K562 (cell line): ENCODE measurements around the gene DDRGK1. TPM values are rescaled to one million over a fixed set of nuclear protein-coding genes. Genes with fewer than 3 reads are reported as not detected.

Experiments
- ATAC-seq: fragments of 200-7000 bp; cut with Tn5 transposase; 3 replicates; pipeline ENCODE4 v1.9.1; 2020; ENCODE audit warnings: moderate library complexity
- BruUV-seq: library from RNA; stranded (reverse); fragments of 400-500 nt; replicated peaks from 2 replicates; lab custom pipeline; 2021; lab: Mats Ljungman, UMichigan
- CTCF ChIA-PET: fragments of 300-600 bp; formaldehyde crosslinking; extraction: SDS; loops from one replicate; lab custom pipeline; 2021; ENCODE audit warnings: low intra/inter-chr PET ratio; lab: Yijun Ruan, JAX
- POLR2A ChIA-PET: fragments of 300-600, 350-650 bp; sonication (Branson Sonifier 250); formaldehyde crosslinking; extraction: SDS; loops from one replicate; lab custom pipeline; 2021; ENCODE audit warnings: antibody characterized with exemption, inconsistent platforms; lab: Yijun Ruan, JAX
- DNase-seq, 4 experiments: peaks; one replicate each; pipeline versions ENCODE4 v3.0.0 to v3.0.0-alpha.2; 2011 to 2018; ENCODE audit warnings: low spot score in 3 of 4, mixed read lengths in 3 of 4; ENCODE audit errors: extremely low read depth in 1 of 4
- FAIRE-seq: peaks from 2 replicates; lab custom pipeline; 2011; peaks lifted over from hg19 to GRCh38; lab: Jason Lieb, UNC
- H2AFZ ChIP-seq: 2 replicates; pipeline ENCODE4 v1.6.0; 2011; ENCODE audit warnings: low read depth, low read length, control low read depth, inconsistent platforms
- H3K27ac ChIP-seq: fragments of 200-600 bp; 3 replicates; pipeline ENCODE4 v1.8.0; 2011; ENCODE audit warnings: low read depth, mild to moderate bottlenecking, control low read depth, inconsistent platforms, low read length, moderate library complexity, mixed read lengths; ENCODE audit errors: extremely low read depth
- H3K27me3 ChIP-seq, 2 experiments: fragments of 300-600 bp in 1 of 2; 2 replicates in 1 of 2; 3 replicates in 1 of 2; pipeline versions ENCODE4 v1.6.0 to v1.8.0; 2011; ENCODE audit warnings: inconsistent platforms in 2 of 2, low read length in 2 of 2, mild to moderate bottlenecking in 1 of 2, mixed read lengths in 1 of 2, moderate library complexity in 1 of 2; ENCODE audit not compliant: control insufficient read depth in 2 of 2, insufficient read depth in 2 of 2
- H3K36me3 ChIP-seq: fragments of 300-600 bp; 3 replicates; pipeline ENCODE4 v1.8.0; 2011; ENCODE audit warnings: mild to moderate bottlenecking, low read length, inconsistent platforms; ENCODE audit not compliant: control insufficient read depth, insufficient read depth
- H3K4me1 ChIP-seq, 2 experiments: fragments of 200-600 bp in 1 of 2; replicated peaks in 1 of 2; 2 replicates in 1 of 2; 3 replicates in 1 of 2; pipeline versions ENCODE4 v1.5.1 to v1.8.0; 2011; ENCODE audit warnings: inconsistent platforms in 2 of 2, low read length in 2 of 2, mild to moderate bottlenecking in 1 of 2, mixed read lengths in 1 of 2, moderate library complexity in 1 of 2; ENCODE audit not compliant: control insufficient read depth in 2 of 2, insufficient read depth in 2 of 2
- H3K4me2 ChIP-seq: 2 replicates; pipeline ENCODE4 v1.6.1; 2011; ENCODE audit warnings: low read length, control low read depth, inconsistent platforms, mixed read lengths; ENCODE audit not compliant: insufficient read depth
- H3K4me3 ChIP-seq: fragments of 200-600 bp; sonication (generic), shearing (Covaris generic); 2 replicates; pipeline ENCODE4 v1.5.1; 2016; ENCODE audit warnings: control low read depth, inconsistent platforms
- H3K79me2 ChIP-seq: fragments of 200-600 bp; 3 replicates; pipeline ENCODE4 v1.8.0; 2011; ENCODE audit warnings: low read length, inconsistent platforms; ENCODE audit not compliant: control insufficient read depth, insufficient read depth
- H3K9ac ChIP-seq, 2 experiments: 2 replicates each; pipeline versions ENCODE4 v1.6.0 to v1.6.1; 2011; ENCODE audit warnings: low read depth in 2 of 2, low read length in 2 of 2, control low read depth in 1 of 2, inconsistent platforms in 1 of 2, mild to moderate bottlenecking in 1 of 2, mixed read lengths in 1 of 2; ENCODE audit not compliant: insufficient read depth in 1 of 2
- H3K9me1 ChIP-seq: one replicate; pipeline ENCODE4 v1.6.0; 2011; ENCODE audit warnings: inconsistent platforms, mild to moderate bottlenecking, low read length, moderate library complexity; ENCODE audit not compliant: control insufficient read depth, insufficient read depth
- H3K9me3 ChIP-seq: replicated peaks from 2 replicates; pipeline ENCODE4 v1.5.1; 2011; ENCODE audit warnings: low read depth, low read length, inconsistent platforms; ENCODE audit not compliant: control insufficient read depth, insufficient read depth
- H4K20me1 ChIP-seq: replicated peaks from 2 replicates; pipeline ENCODE4 v1.6.1; 2011; ENCODE audit warnings: low read length, inconsistent platforms, mixed read lengths; ENCODE audit not compliant: control insufficient read depth, insufficient read depth
- FOXO4 ChIP-seq: fragments of 450-650 bp; formaldehyde crosslinking; IDR thresholded peaks from 2 replicates; pipeline ENCODE4 v1.4.0; 2020; ENCODE audit warnings: mild to moderate bottlenecking, moderate library complexity
- GTF2B ChIP-seq: IDR thresholded peaks from 2 replicates; pipeline ENCODE4 v1.6.1; 2011; ENCODE audit not compliant: insufficient read length; ENCODE audit errors: extremely low read depth
- HNRNPUL1 ChIP-seq: fragments of 200-400 bp; formaldehyde crosslinking; IDR thresholded peaks from 2 replicates; pipeline ENCODE4 v1.6.1; 2017; ENCODE audit warnings: low read length
- MITF ChIP-seq: IDR thresholded peaks from 2 replicates; pipeline ENCODE4 v1.6.1; 2014; ENCODE audit warnings: antibody characterized with exemption
- RAD51 ChIP-seq: fragments of 450-650 bp; IDR thresholded peaks from 2 replicates; pipeline ENCODE4 v1.7.1; 2016; ENCODE audit warnings: low read depth, mild to moderate bottlenecking, borderline replicate concordance
- RBM15 ChIP-seq: fragments of 200-400 bp; formaldehyde crosslinking; IDR thresholded peaks from 2 replicates; pipeline ENCODE4 v1.6.1; 2018; ENCODE audit warnings: mild to moderate bottlenecking, low read length, moderate library complexity; ENCODE audit not compliant: insufficient read depth
- RBM22 ChIP-seq: fragments of 200-400 bp; formaldehyde crosslinking; IDR thresholded peaks from 2 replicates; pipeline ENCODE4 v1.6.1; 2018; ENCODE audit warnings: low read length, low read depth; ENCODE audit not compliant: poor library complexity, severe bottlenecking
- SMARCA4 ChIP-seq: fragments of 450-650 bp; IDR thresholded peaks from 2 replicates; pipeline ENCODE4 v1.6.1; 2016
- TCFL5 ChIP-seq: fragments of 250-450 bp; sonication (Bioruptor Pico); conservative IDR thresholded peaks from 2 replicates; pipeline ENCODE4 v1.6.1; 2021; ENCODE audit warnings: mild to moderate bottlenecking, moderate library complexity, matching md5 sums
- TFAM ChIP-seq: fragments of 250-450 bp; sonication (Bioruptor Pico); conservative IDR thresholded peaks from 2 replicates; pipeline ENCODE4 v1.5.0; 2021; ENCODE audit warnings: mild to moderate bottlenecking, moderate library complexity
- ZBTB7A ChIP-seq: IDR thresholded peaks from 2 replicates; pipeline ENCODE4 v1.6.1; 2011; ENCODE audit warnings: low read depth, mild to moderate bottlenecking, low read length, moderate library complexity, borderline replicate concordance; ENCODE audit not compliant: control insufficient read depth
- ZNF197 ChIP-seq: fragments of 200-800 bp; sonication (Bioruptor generic); IDR thresholded peaks from 2 replicates; pipeline ENCODE4 v1.6.1; 2016; ENCODE audit warnings: low read depth, missing genetic modification characterization, missing compliant biosample characterization
- ZNF830 ChIP-seq: fragments of 250-450 bp; sonication (Bioruptor Pico); IDR thresholded peaks from 2 replicates; pipeline ENCODE4 v1.5.0; 2021; ENCODE audit warnings: mild to moderate bottlenecking
- WGBS: fragments of 100-300 bp; shearing (Covaris generic); methylation state at CpG from one replicate; pipeline ENCODE4 v1.1.6; 2016; ENCODE audit warnings: low coverage, mixed read lengths; ENCODE audit not compliant: insufficient coverage; ENCODE audit errors: missing lambda C conversion rate; 5-methylcytosine and 5-hydroxymethylcytosine counted together
- in situ Hi-C: fragments of 300-500 bp; cut with MboI; formaldehyde crosslinking; loops from 4 replicates; pipeline ENCODE4 v1.15.0; 2018; ENCODE audit warnings: inconsistent platforms, mixed read lengths
- intact Hi-C: fragments of 100-400 bp; cut with micrococcal nuclease; formaldehyde crosslinking; loops from 2 replicates; pipeline ENCODE4 v1.14.2; 2022
- polyA plus RNA-seq, 8 experiments: library from polyadenylated mRNA; depleted of rRNA in 4 of 8; stranded (reverse) in 5 of 8; unstranded in 3 of 8; fragments of >200 nt; fragmentation: Nextera tagmentation in 2 of 8; fragmentation: Illumina TruSeq in 1 of 8; extraction: Ambion mirVana in 2 of 8; extraction: Trizol in 1 of 8; gene quantifications; 2 replicates each; pipeline versions ENCODE4 v1.2.1 to v1.2.3, GENCODE V29; 2011 to 2014; ENCODE audit warnings: inconsistent platforms in 1 of 8, missing spikeins in 1 of 8
- total RNA-seq, 7 experiments: library from RNA; depleted of rRNA in 6 of 7; stranded (reverse); fragments of >200 nt in 6 of 7; fragmentation: Illumina TruSeq in 2 of 7; extraction: Trizol in 2 of 7; gene quantifications; 2 replicates each; pipeline versions ENCODE4 v1.2.1 to v1.2.3, GENCODE V29; 2011 to 2021; ENCODE audit warnings: low replicate concordance in 1 of 7
- TF ChIP-seq, protein P1 (sequence below): fragments of 250-450 bp; sonication (Bioruptor Pico); IDR thresholded peaks from 2 replicates; pipeline ENCODE4 v1.8.0; 2021; ENCODE audit warnings: moderate library complexity, mild to moderate bottlenecking, inconsistent platforms
- TF ChIP-seq, protein P2 (sequence below): fragments of 450-650 bp; formaldehyde crosslinking; IDR thresholded peaks from 2 replicates; pipeline ENCODE4 v1.4.0; 2020; ENCODE audit warnings: mild to moderate bottlenecking, moderate library complexity

DDRGK1 gene
- total and polyA plus RNA-seq, 9 of the 15 experiments (the other 6 are each of a cell fraction or from before 2014, with no cell fraction given) = 2.3 to 54.4 (median 29.1) TPM

DNA sequence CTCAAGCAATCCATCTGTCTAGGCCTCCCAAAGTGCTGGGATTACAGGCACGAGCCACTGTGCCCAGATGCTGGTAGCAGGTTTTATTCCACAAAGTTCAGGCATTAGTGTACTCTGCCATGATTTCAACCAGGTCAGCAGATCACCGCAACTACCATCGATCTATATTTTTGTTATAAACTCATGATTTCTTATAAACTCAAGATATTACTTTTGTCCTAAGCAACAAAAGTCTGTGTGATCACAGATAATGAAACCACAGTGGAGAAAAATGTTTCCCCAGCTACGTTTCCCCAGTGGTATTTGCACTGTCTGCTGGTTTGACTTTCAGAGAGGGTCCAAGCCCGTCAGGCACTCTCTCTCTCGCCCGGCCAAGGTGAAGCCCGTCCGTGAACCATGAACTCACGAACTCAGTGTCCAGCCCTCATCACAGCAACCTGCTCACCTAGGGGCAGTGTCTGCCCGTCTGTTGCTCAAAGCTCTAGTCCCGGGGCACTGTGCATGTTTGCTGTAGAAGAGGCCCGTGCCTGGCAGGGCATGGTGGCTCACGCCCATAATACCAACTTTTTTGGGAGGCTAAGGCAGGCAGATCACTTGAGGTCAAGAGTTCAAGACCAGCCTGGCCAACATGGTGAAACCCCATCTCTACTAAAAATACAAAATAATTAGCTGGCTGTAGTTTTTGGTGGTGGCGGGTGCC lies 27.6 kb upstream of the DDRGK1 start:
- Histone ChIP-seq H3K4me1 (peaks cover 0 to 24% of the 10 kb centered on the region in 2 experiments; a peak in 2 of 5 replicates), H2AFZ (no peak overlapping the region), H3K4me3 (no peak overlapping the region), H3K9ac (no peak overlapping the region), H3K27me3 (peaks cover 0 to 12% of the 10 kb centered on the region in 2 experiments; a peak in 2 of 5 replicates), H3K79me2 (no peaks in the 10 kb centered on the region), H3K9me1 (no peaks in the 10 kb centered on the region), H3K9me3 (no peaks in the 10 kb centered on the region), H3K27ac (no peak overlapping the region), H4K20me1 (no peaks in the 10 kb centered on the region), H3K4me2 (no peak overlapping the region), H3K36me3 (no peaks in the 10 kb centered on the region)
- ChIA-PET CTCF (no interaction called here), POLR2A (interaction anchor here (1.9 kb wide), 1 partner anchor 9 kb away, joined by 5 read pairs; no protein-coding TSS in a partner anchor)
- in situ Hi-C loops = no loop called here
- no peak for ATAC-seq
- intact Hi-C loops = no loop called here
- DNase-seq = no peak
- BruUV-seq = no TSS peak
- WGBS = 58% methylated on average over 15 of the region's 15 CpGs
- no peak for FAIRE-seq
- TF ChIP-seq HNRNPUL1 (no peak), ZNF197 (CRISPR knock-in tag) (no peak), RAD51 (no peak), ZNF830 (CRISPR knock-in tag) (no peak), FOXO4 (CRISPR knock-in tag) (no peak), TFAM (CRISPR knock-in tag) (no peak), ZBTB7A (no peak), RBM15 (no peak), TCFL5 (CRISPR knock-in tag) (no peak), GTF2B (no peak), RBM22 (no peak), SMARCA4 (no peak), MITF (no peak)
- TF ChIP-seq, protein P1, sequence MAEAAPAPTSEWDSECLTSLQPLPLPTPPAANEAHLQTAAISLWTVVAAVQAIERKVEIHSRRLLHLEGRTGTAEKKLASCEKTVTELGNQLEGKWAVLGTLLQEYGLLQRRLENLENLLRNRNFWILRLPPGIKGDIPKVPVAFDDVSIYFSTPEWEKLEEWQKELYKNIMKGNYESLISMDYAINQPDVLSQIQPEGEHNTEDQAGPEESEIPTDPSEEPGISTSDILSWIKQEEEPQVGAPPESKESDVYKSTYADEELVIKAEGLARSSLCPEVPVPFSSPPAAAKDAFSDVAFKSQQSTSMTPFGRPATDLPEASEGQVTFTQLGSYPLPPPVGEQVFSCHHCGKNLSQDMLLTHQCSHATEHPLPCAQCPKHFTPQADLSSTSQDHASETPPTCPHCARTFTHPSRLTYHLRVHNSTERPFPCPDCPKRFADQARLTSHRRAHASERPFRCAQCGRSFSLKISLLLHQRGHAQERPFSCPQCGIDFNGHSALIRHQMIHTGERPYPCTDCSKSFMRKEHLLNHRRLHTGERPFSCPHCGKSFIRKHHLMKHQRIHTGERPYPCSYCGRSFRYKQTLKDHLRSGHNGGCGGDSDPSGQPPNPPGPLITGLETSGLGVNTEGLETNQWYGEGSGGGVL = no peak
- TF ChIP-seq, protein P2, sequence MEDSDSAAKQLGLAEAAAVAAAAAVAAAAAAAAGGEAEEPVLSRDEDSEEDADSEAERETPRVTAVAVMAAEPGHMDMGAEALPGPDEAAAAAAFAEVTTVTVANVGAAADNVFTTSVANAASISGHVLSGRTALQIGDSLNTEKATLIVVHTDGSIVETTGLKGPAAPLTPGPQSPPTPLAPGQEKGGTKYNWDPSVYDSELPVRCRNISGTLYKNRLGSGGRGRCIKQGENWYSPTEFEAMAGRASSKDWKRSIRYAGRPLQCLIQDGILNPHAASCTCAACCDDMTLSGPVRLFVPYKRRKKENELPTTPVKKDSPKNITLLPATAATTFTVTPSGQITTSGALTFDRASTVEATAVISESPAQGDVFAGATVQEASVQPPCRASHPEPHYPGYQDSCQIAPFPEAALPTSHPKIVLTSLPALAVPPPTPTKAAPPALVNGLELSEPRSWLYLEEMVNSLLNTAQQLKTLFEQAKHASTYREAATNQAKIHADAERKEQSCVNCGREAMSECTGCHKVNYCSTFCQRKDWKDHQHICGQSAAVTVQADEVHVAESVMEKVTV = no peak
